VCaP (cell line): ENCODE results near the gene KCNJ2.

Experiments
- H3K27ac ChIP-seq: fragments of 450-650 bp; 2 replicates; pipeline ENCODE4 v1.5.1; 2017
- CTCF ChIP-seq: fragments of 450-650 bp; conservative IDR thresholded peaks from 2 replicates; pipeline ENCODE4 v1.5.1; 2017; ENCODE audit warnings: mild to moderate bottlenecking, moderate library complexity

KCNJ2 gene

GRCh38 chr17:70158591-70158990, 10.7 kb upstream of the KCNJ2 start:
- no peak overlapping the region for H3K27ac ChIP-seq
- no peak for TF ChIP-seq CTCF

DNA sequence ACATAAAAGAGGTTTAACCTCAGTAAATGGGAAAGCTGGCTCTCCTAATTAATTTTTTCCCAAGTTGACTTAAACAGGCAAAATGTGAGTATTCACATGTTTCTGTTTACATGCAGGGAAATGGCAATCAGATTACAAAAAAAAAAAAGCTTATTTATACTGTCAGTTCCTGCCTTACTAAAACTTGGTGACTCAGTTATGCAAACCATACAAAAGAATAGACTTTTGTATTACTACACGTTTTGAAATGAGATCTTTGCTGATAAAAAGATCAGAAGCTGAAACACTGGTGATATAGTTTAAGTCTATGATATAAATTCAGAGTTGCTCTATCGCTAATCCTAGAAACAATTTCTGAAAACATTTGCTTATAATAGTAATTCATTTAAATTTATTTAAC, 9.4 kb upstream of the KCNJ2 start:
- H3K27ac ChIP-seq: no peak overlapping the region
- no peak for TF ChIP-seq CTCF

DNA sequence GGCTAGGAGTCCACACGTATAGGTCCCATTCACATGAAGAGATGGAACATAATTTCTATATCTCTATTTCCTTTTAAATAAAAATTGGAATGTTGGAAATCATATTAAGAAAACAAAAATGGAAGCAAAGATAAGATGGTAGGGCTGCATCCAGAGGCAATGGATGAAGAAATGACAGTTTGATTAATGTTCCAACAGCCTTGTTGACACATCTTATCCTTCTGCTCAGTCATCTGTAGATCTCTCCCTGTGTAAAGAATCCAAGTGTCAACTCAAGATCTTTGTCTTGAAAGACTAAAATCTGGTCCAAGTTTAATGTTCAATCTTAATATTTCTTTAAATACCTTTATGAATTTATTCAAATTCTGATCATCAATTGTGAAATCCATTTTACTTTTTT, 7.8 kb upstream of the KCNJ2 start:
- TF ChIP-seq CTCF: no peak
- H3K27ac ChIP-seq: no peak overlapping the region

GRCh38 chr17:70165383-70165782, 3.9 kb upstream of the KCNJ2 start:
- no peak overlapping the region for H3K27ac ChIP-seq
- TF ChIP-seq CTCF: no peak

DNA sequence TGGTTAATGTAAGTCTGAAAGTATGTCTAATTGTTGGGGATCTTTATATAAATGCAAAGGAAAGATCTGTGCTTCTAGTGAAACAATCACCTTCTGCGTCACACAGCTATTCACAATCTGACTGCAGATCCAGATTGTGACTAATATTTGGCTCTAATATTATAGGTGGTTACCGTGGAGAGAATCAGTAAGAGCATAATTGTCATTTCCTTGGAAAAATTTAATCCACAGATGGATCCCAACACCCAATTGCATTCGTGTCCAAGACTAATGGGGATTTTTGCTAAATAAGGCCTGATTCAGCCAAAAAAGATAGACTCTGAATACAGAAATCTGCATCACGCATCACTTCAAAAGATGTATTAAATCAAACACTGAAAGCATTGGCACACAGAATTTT, 2.7 kb upstream of the KCNJ2 start:
- no peak overlapping the region for H3K27ac ChIP-seq
- TF ChIP-seq CTCF: no peak

- peak; percentile 82 for TF ChIP-seq CTCF
- H3K27ac ChIP-seq: peak overlapping the region; percentile 63
These were observed 1.0 kb upstream of the KCNJ2 start for GRCh38 chr17:70168044-70168976.

GRCh38 chr17:70169709-70170597, 621 bp downstream of the KCNJ2 start:
- TF ChIP-seq CTCF: no peak
- peak overlapping the region; percentile 63 for H3K27ac ChIP-seq
